GM12878 (cell line): ENCODE measurements around the gene SPATS2L. TPM values are rescaled to one million over a fixed set of nuclear protein-coding genes. Genes with fewer than 3 reads are reported as not detected.

Experiments
- ATAC-seq: fragments of 200-7000 bp; cut with Tn5 transposase; 3 replicates; pipeline ENCODE4 v1.9.1; 2020; ENCODE audit warnings: mild to moderate bottlenecking, moderate library complexity
- BruUV-seq: library from RNA; stranded (reverse); fragments of 400-500 nt; replicated peaks from 2 replicates; lab custom pipeline; 2021; lab: Mats Ljungman, UMichigan
- CTCF ChIA-PET: fragments of 300-600 bp; sonication (Branson Sonifier 250); formaldehyde crosslinking; extraction: SDS; loops from one replicate; lab custom pipeline; 2021; ENCODE audit warnings: inconsistent platforms; lab: Yijun Ruan, JAX
- POLR2A ChIA-PET: fragments of 350-600 bp; formaldehyde crosslinking; extraction: SDS; loops from one replicate; lab custom pipeline; 2021; ENCODE audit warnings: inconsistent platforms; lab: Charles Lee
- RAD21 ChIA-PET: fragments of 300-600 bp; sonication (Branson Sonifier 250); formaldehyde crosslinking; loops from one replicate; lab custom pipeline; 2023; ENCODE audit warnings: antibody characterized with exemption; ENCODE audit not compliant: unreplicated experiment; lab: Charles Lee
- SMC1A ChIA-PET: fragments of 300-600 bp; sonication (Branson Sonifier 250); formaldehyde crosslinking; loops from one replicate; lab custom pipeline; 2023; ENCODE audit not compliant: unreplicated experiment, uncharacterized antibody; lab: Charles Lee
- DNase-seq: peaks from one replicate; pipeline ENCODE4 v3.0.0-alpha.2; 2011; ENCODE audit warnings: low read depth, low spot score
- FAIRE-seq: peaks from 3 replicates; lab custom pipeline; 2011; peaks lifted over from hg19 to GRCh38; lab: Jason Lieb, UNC
- H2AFZ ChIP-seq: 2 replicates; pipeline ENCODE4 v1.6.0; 2011; ENCODE audit warnings: low read depth, low read length, control low read depth; ENCODE audit not compliant: control insufficient read depth
- H3K27ac ChIP-seq: 2 replicates; pipeline ENCODE4 v1.5.1; 2011; ENCODE audit warnings: control low read depth; ENCODE audit not compliant: control insufficient read depth, insufficient read depth
- H3K27me3 ChIP-seq, 2 experiments: replicated peaks in 1 of 2; 2 replicates each; pipeline versions ENCODE4 v1.6.0 to v1.6.1; 2011; ENCODE audit warnings: low read length in 1 of 2; ENCODE audit not compliant: control insufficient read depth in 2 of 2, insufficient read depth in 2 of 2
- H3K36me3 ChIP-seq, 2 experiments: 2 replicates each; pipeline ENCODE4 v1.5.1; 2011; ENCODE audit warnings: low read length in 1 of 2; ENCODE audit not compliant: control insufficient read depth in 2 of 2, insufficient read depth in 2 of 2
- H3K4me1 ChIP-seq: 2 replicates; pipeline ENCODE4 v1.6.1; 2011; ENCODE audit warnings: mild to moderate bottlenecking, low read length, moderate library complexity, mixed read lengths; ENCODE audit not compliant: control insufficient read depth, insufficient read depth
- H3K4me2 ChIP-seq: 2 replicates; pipeline ENCODE4 v1.6.0; 2011; ENCODE audit warnings: control low read depth; ENCODE audit not compliant: control insufficient read depth, insufficient read depth
- H3K4me3 ChIP-seq: fragments of 200-600 bp; sonication (generic); 2 replicates; pipeline ENCODE4 v1.5.1; 2016
- H3K79me2 ChIP-seq: 2 replicates; pipeline ENCODE4 v1.6.0; 2011; ENCODE audit warnings: low read length; ENCODE audit not compliant: control insufficient read depth, insufficient read depth
- H3K9ac ChIP-seq: 2 replicates; pipeline ENCODE4 v1.8.0; 2011; ENCODE audit warnings: low read length, control low read depth, mixed read lengths; ENCODE audit not compliant: control insufficient read depth, insufficient read depth
- H3K9me3 ChIP-seq: replicated peaks from 3 replicates; pipeline ENCODE4 v1.5.1; 2011; ENCODE audit warnings: mild to moderate bottlenecking, low read length; ENCODE audit not compliant: control insufficient read depth, insufficient read depth
- H4K20me1 ChIP-seq: 2 replicates; pipeline ENCODE4 v1.6.0; 2011; ENCODE audit not compliant: control insufficient read depth, insufficient read depth
- BMI1 ChIP-seq: fragments of 450-650 bp; IDR thresholded peaks from 2 replicates; pipeline ENCODE4 v1.6.1; 2016; ENCODE audit warnings: mild to moderate bottlenecking, moderate library complexity, borderline replicate concordance
- ETV6 ChIP-seq, 2 experiments: fragments of 450-650 bp in 1 of 2; IDR thresholded peaks in 1 of 2; conservative IDR thresholded peaks in 1 of 2; 2 replicates each; pipeline ENCODE4 v1.6.1; 2014; ENCODE audit warnings: antibody characterized with exemption in 1 of 2, borderline replicate concordance in 1 of 2, low read depth in 1 of 2, mild to moderate bottlenecking in 1 of 2, moderate library complexity in 1 of 2
- FOXK2 ChIP-seq: fragments of 450-650 bp; IDR thresholded peaks from 2 replicates; pipeline ENCODE4 v1.6.1; 2017; ENCODE audit warnings: mild to moderate bottlenecking, moderate library complexity
- MEF2A ChIP-seq: IDR thresholded peaks from 2 replicates; pipeline ENCODE4 v1.6.1; 2011; ENCODE audit warnings: low read depth, mild to moderate bottlenecking, low read length, moderate library complexity; ENCODE audit not compliant: insufficient read depth
- MTA3 ChIP-seq: IDR thresholded peaks from 2 replicates; pipeline ENCODE4 v1.6.1; 2012; ENCODE audit warnings: low read length, inconsistent platforms, borderline replicate concordance
- MYC ChIP-seq: IDR thresholded peaks from 2 replicates; pipeline ENCODE4 v1.6.1; 2011; ENCODE audit warnings: mild to moderate bottlenecking, low read length, moderate library complexity, inconsistent platforms; ENCODE audit not compliant: insufficient read depth, insufficient replicate concordance, insufficient read length, severe bottlenecking
- NBN ChIP-seq: fragments of 450-650 bp; IDR thresholded peaks from 2 replicates; pipeline ENCODE4 v1.6.1; 2016
- POU2F2 ChIP-seq: IDR thresholded peaks from 3 replicates; pipeline ENCODE4 v1.6.1; 2011; ENCODE audit warnings: low read depth, mild to moderate bottlenecking, low read length, borderline replicate concordance
- RUNX3 ChIP-seq: IDR thresholded peaks from 2 replicates; pipeline ENCODE4 v1.6.1; 2012; ENCODE audit warnings: low read length, inconsistent platforms
- SPI1 ChIP-seq: IDR thresholded peaks from 2 replicates; pipeline ENCODE4 v1.6.1; 2011; ENCODE audit warnings: low read depth, mild to moderate bottlenecking, low read length, moderate library complexity, borderline replicate concordance; ENCODE audit not compliant: insufficient read depth
- TCF3 ChIP-seq: IDR thresholded peaks from 2 replicates; pipeline ENCODE4 v1.6.1; 2012; ENCODE audit warnings: low read depth, mild to moderate bottlenecking, low read length, borderline replicate concordance; ENCODE audit not compliant: insufficient read depth
- YBX1 ChIP-seq: fragments of 450-650 bp; IDR thresholded peaks from 2 replicates; pipeline ENCODE4 v1.6.1; 2016; ENCODE audit warnings: antibody characterized with exemption
- WGBS: methylation state at CpG from one replicate; pipeline ENCODE4 v1.1.6; 2016; ENCODE audit warnings: low lambda C conversion rate; ENCODE audit not compliant: insufficient replicate concordance, insufficient coverage; ENCODE audit errors: missing lambda C conversion rate; 5-methylcytosine and 5-hydroxymethylcytosine counted together
- in situ Hi-C: fragments of 300-500 bp; cut with MboI; formaldehyde crosslinking; loops from 9 replicates; pipeline ENCODE4 v1.14.3; 2018; ENCODE audit warnings: mixed read lengths
- intact Hi-C: fragments of 100-400 bp; cut with micrococcal nuclease; formaldehyde crosslinking; loops from one replicate; pipeline ENCODE4 v1.14.2; 2022; ENCODE audit not compliant: unreplicated experiment
- polyA plus RNA-seq, 11 experiments: library from polyadenylated mRNA; depleted of rRNA in 4 of 11; unstranded in 6 of 11; stranded (reverse) in 5 of 11; fragments of >200 nt; fragmentation: Nextera tagmentation in 4 of 11; fragmentation: Illumina TruSeq in 1 of 11; extraction: Ambion mirVana in 4 of 11; extraction: Trizol in 1 of 11; gene quantifications; 1 replicate in 1 of 11; 2 replicates in 10 of 11; pipeline versions ENCODE4 v1.2.1 to v1.2.3, GENCODE V29; 2011 to 2016; ENCODE audit warnings: inconsistent platforms in 2 of 11, missing spikeins in 2 of 11, low read depth in 1 of 11
- total RNA-seq, 4 experiments: library from RNA; depleted of rRNA in 3 of 4; stranded (reverse); fragments of >200 nt in 3 of 4; fragmentation: Illumina TruSeq in 1 of 4; extraction: Trizol in 1 of 4; gene quantifications; 2 replicates each; pipeline versions ENCODE4 v1.2.1 to v1.2.3, GENCODE V29; 2013 to 2021
- TF ChIP-seq, protein P1 (sequence below): fragments of 450-650 bp; IDR thresholded peaks from 2 replicates; pipeline ENCODE4 v1.6.1; 2018; ENCODE audit warnings: mild to moderate bottlenecking, low read depth, moderate library complexity; ENCODE audit not compliant: partially characterized antibody
- TF ChIP-seq, protein P2 (sequence below): fragments of 450-650 bp; conservative IDR thresholded peaks from 2 replicates; pipeline ENCODE4 v1.6.1; 2017; ENCODE audit warnings: mild to moderate bottlenecking, moderate library complexity

Gene SPATS2L
- total and polyA plus RNA-seq, 10 of the 15 experiments (the other 5 are each of a cell fraction or from before 2014, with no cell fraction given): 5.2 to 30.0 (median 20.1) TPM

DNA sequence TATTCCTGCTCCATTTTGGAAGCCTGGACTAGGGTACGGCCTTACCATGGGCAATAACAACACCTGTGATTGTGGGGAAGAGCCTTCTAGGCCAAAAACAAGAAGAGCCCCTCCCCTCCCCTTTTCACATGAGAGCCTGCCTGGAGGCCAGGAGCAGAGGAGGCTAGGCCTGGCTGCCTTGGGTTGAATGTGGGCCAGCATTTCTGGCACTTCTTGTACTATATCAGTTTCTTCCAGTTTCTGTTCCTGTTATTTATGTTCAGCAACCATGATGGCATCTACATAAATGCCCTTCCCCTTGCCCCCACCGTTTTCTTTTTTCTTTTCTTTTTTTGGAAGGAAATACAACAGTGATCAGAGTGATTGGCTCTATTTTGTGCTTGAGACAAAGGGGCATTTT lies 145.0 kb downstream of the SPATS2L start:
- no peaks in the 10 kb centered on the region for H3K9me3 ChIP-seq
- intact Hi-C loops (no loop called here), in situ Hi-C loops (no loop called here)
- H3K9ac ChIP-seq: no peak overlapping the region
- peak; percentile 64; the same call in 1 of the 2 replicates for TF ChIP-seq SPI1
- no peak for TF ChIP-seq MEF2A
- H3K4me1 ChIP-seq: peaks cover 17% of the 10 kb centered on the region
- ChIA-PET CTCF (no interaction called here), RAD21 (no interaction called here), POLR2A (no interaction called here), SMC1A (no interaction called here)
- H3K4me3 ChIP-seq: no peak overlapping the region
- DNase-seq (no peak), ATAC-seq (peak; percentile 20), FAIRE-seq (no peak)
- H3K27me3 ChIP-seq: no peaks in the 10 kb centered on the region
- no peak overlapping the region for H3K27ac ChIP-seq
- H2AFZ ChIP-seq: no peak overlapping the region
- H4K20me1 ChIP-seq: no peaks in the 10 kb centered on the region
- WGBS: 46% methylated on average over 2 of the region's 2 CpGs
- BruUV-seq: no TSS peak
- H3K79me2 ChIP-seq: no peaks in the 10 kb centered on the region
- no peak overlapping the region for H3K4me2 ChIP-seq
- H3K36me3 ChIP-seq: no peaks in the 10 kb centered on the region; a peak in 1 of 4 replicates

DNA sequence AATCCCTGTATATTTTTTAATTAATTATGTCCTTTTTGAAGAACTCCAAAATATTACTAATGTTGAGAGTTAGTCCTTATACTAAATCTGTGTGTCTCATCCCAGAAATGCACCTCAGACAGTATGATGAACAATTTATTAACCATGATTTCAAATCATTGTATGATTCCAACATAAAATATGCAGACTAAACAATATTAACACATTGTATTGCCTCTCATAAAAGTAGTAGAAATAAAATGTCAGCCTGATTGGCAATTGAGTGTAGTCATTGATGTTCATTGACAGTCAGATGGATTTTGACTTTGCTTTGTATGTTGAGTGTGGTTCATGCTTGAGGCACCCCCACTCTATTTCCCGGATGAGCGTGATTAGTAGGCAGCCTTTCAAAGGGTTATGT lies 145.9 kb downstream of the SPATS2L start:
- Histone ChIP-seq H3K79me2 (no peaks in the 10 kb centered on the region), H3K27ac (no peak overlapping the region), H3K9me3 (no peaks in the 10 kb centered on the region), H4K20me1 (no peaks in the 10 kb centered on the region), H3K4me1 (peaks cover 17% of the 10 kb centered on the region), H3K4me3 (no peak overlapping the region), H3K9ac (no peak overlapping the region), H3K27me3 (no peaks in the 10 kb centered on the region), H3K36me3 (no peaks in the 10 kb centered on the region; a peak in 1 of 4 replicates), H2AFZ (no peak overlapping the region), H3K4me2 (no peak overlapping the region)
- 96% methylated on average over 2 of the region's 2 CpGs for WGBS
- no peak for FAIRE-seq
- RAD21 ChIA-PET: no interaction called here
- DNase-seq: no peak
- intact Hi-C loops: no loop called here
- no TSS peak for BruUV-seq
- SMC1A ChIA-PET: no interaction called here
- no peak for ATAC-seq
- CTCF ChIA-PET: no interaction called here
- POLR2A ChIA-PET: no interaction called here
- in situ Hi-C loops: no loop called here
- TF ChIP-seq YBX1 (no peak), BMI1 (no peak), FOXK2 (no peak), TCF3 (no peak), NBN (no peak), ETV6 (conservative IDR thresholded peaks at IDR 0.05 in 1 of 2, IDR thresholded peaks at IDR 0.05 in 1 of 2; ENCODE audit: borderline replicate concordance in 1 of 2, low read depth in 1 of 2) (no peak), MTA3 (no peak), POU2F2 (no peak), RUNX3 (no peak), MYC (no peak)
- TF ChIP-seq, protein P1, sequence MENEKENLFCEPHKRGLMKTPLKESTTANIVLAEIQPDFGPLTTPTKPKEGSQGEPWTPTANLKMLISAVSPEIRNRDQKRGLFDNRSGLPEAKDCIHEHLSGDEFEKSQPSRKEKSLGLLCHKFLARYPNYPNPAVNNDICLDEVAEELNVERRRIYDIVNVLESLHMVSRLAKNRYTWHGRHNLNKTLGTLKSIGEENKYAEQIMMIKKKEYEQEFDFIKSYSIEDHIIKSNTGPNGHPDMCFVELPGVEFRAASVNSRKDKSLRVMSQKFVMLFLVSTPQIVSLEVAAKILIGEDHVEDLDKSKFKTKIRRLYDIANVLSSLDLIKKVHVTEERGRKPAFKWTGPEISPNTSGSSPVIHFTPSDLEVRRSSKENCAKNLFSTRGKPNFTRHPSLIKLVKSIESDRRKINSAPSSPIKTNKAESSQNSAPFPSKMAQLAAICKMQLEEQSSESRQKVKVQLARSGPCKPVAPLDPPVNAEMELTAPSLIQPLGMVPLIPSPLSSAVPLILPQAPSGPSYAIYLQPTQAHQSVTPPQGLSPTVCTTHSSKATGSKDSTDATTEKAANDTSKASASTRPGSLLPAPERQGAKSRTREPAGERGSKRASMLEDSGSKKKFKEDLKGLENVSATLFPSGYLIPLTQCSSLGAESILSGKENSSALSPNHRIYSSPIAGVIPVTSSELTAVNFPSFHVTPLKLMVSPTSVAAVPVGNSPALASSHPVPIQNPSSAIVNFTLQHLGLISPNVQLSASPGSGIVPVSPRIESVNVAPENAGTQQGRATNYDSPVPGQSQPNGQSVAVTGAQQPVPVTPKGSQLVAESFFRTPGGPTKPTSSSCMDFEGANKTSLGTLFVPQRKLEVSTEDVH: no peak
- TF ChIP-seq, protein P2, sequence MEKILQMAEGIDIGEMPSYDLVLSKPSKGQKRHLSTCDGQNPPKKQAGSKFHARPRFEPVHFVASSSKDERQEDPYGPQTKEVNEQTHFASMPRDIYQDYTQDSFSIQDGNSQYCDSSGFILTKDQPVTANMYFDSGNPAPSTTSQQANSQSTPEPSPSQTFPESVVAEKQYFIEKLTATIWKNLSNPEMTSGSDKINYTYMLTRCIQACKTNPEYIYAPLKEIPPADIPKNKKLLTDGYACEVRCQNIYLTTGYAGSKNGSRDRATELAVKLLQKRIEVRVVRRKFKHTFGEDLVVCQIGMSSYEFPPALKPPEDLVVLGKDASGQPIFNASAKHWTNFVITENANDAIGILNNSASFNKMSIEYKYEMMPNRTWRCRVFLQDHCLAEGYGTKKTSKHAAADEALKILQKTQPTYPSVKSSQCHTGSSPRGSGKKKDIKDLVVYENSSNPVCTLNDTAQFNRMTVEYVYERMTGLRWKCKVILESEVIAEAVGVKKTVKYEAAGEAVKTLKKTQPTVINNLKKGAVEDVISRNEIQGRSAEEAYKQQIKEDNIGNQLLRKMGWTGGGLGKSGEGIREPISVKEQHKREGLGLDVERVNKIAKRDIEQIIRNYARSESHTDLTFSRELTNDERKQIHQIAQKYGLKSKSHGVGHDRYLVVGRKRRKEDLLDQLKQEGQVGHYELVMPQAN: no peak
